Stimulated activated CD8-positive, alpha-beta memory T cell treated with anti-CD3 and anti-CD28 coated beads, Interleukin-7, amount 100 ng/mL, for 24 hours (primary cell): Measurements from ENCODE around the gene VENTX.

Experiments
- DNase-seq: peaks from one replicate; pipeline ENCODE4 v3.0.0-alpha.2; 2020; ENCODE audit warnings: low read depth

The VENTX gene

GRCh38 chr10:133237588-133238465 is at the start of gene VENTX:
Gene VENTX, plus strand, starts transcription at chr10:133237855. Its CDS starts 60 bp downstream, at chr10:133237915.
- DNase-seq: no peak

GRCh38 chr10:133187906-133188681 is 49.6 kb upstream of the VENTX start:
- DNase-seq: no peak

- no peak for DNase-seq
Measured at GRCh38 chr10:133189256-133189655, 48.4 kb upstream of the VENTX start.

- DNase-seq: no peak
Measured at GRCh38 chr10:133189726-133190125, 47.9 kb upstream of the VENTX start.

GRCh38 chr10:133190225-133190624 is 47.4 kb upstream of the VENTX start:
- no peak for DNase-seq

- no peak for DNase-seq
Measured at GRCh38 chr10:133191651-133192050, 46.0 kb upstream of the VENTX start.

- no peak for DNase-seq
Measured at GRCh38 chr10:133194151-133194550, 43.5 kb upstream of the VENTX start.

GRCh38 chr10:133195096-133195495 is 42.6 kb upstream of the VENTX start:
- no peak for DNase-seq

- no peak for DNase-seq
Measured at GRCh38 chr10:133195611-133196010, 42.0 kb upstream of the VENTX start.

- DNase-seq: no peak
Measured at GRCh38 chr10:133196221-133196915, 41.3 kb upstream of the VENTX start.

GRCh38 chr10:133196936-133197758 is 40.5 kb upstream of the VENTX start:
- no peak for DNase-seq

- DNase-seq: no peak
Measured at GRCh38 chr10:133197786-133198185, 39.9 kb upstream of the VENTX start.

GRCh38 chr10:133198206-133198605 is 39.4 kb upstream of the VENTX start:
- no peak for DNase-seq

- DNase-seq: no peak
Measured at GRCh38 chr10:133198621-133199487, 38.8 kb upstream of the VENTX start.

- no peak for DNase-seq
Measured at GRCh38 chr10:133199488-133199885, 38.2 kb upstream of the VENTX start.

GRCh38 chr10:133199992-133200611 is 37.6 kb upstream of the VENTX start:
- DNase-seq: no peak

GRCh38 chr10:133200621-133201031 is 37.0 kb upstream of the VENTX start:
- no peak for DNase-seq

- no peak for DNase-seq
Measured at GRCh38 chr10:133201151-133201947, 36.3 kb upstream of the VENTX start.
